ENCODE measurements around the gene CFAP97D1.

CFAP97D1 gene

DNA sequence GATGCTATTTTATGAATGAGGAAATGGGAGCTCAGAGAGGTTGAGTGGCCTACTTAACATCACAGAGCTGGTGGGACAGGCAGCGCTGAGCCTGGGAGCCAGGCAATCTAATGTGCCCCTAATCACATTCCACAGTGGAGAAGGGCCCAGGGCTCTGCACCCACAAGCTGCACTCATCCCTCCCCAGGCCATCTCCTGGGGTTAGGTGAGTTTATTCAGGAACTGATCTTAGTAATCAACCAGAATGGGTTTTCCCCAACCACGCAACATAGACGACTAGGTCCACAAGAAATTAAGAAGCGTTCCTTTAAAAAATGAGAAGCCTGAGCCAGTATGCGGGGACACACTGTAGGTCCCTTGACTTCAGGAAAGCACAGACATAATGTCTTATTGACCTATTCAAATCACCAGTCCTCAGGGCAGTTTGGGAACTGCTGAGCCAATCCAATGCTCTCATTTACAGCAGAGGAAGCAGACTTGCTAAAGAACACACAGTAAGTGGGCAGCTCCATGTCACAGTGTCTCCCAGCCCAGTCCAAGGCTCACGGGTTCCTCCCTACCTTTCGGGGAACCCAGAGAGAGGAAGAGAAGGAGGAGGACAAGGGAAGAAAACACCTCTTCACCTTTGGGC, 50.4 kb downstream of the CFAP97D1 start:
- no peak for DNase-seq

DNA sequence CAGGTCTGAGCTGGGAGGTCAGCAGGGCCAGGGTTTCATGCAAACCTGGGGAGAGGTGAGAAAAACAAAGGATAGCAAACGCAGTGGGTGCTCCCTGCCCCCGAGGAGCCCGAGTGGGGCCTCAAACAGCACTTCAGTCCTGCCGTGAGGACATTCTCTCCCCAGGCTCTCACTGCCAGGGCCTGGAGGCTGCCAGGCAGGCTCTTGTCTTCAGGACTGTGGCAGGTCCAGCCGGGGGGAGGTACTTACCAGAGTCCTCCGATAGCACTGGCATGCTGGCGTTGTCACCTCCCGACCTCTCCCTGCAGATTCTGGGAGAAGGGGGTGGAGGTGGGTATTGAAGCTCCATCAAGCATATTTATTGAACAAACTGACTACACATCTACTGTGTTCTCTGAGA, 51.4 kb downstream of the CFAP97D1 start:
- no peak for DNase-seq

DNA sequence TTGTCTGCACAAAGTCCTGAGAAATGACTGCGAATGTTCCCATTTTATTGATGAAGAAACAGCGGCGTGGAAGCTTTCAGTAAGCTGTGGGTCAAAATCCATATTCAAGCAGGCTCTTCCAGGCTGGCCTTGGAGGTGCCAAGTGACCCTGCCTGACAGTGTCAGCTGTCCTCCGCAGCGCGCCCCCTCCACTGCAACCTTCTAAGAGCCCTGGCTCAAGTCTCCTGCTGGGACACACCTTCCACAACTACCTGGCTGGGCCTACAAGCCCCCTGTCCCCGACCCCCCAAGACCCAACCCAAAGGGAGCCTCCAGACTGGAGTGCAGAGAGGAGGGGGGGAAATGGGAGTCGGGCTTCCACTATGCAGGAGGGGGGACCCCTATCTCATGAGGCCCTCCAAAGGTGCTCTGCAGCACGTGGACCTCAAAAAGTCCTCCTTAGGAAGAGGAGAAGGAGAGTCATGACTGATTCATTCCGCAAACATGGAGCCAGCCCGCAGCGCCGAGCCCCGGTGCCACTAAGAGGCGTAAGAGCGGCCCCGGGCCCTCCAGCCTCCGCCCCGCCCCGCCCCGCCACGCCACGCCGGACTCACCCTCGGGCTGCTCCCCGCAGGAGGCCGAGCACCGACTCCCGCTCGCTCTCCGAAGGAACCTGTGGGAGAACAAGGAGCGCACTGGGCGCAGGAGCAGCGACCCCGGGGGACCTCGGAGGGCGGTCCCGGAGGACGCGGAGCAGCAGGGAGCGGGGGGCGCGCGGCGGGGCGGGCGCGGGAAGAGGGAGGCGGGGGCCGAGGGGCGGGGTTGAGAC, 52.1 kb downstream of the CFAP97D1 start:
- DNase-seq: peak; percentile 9

DNA sequence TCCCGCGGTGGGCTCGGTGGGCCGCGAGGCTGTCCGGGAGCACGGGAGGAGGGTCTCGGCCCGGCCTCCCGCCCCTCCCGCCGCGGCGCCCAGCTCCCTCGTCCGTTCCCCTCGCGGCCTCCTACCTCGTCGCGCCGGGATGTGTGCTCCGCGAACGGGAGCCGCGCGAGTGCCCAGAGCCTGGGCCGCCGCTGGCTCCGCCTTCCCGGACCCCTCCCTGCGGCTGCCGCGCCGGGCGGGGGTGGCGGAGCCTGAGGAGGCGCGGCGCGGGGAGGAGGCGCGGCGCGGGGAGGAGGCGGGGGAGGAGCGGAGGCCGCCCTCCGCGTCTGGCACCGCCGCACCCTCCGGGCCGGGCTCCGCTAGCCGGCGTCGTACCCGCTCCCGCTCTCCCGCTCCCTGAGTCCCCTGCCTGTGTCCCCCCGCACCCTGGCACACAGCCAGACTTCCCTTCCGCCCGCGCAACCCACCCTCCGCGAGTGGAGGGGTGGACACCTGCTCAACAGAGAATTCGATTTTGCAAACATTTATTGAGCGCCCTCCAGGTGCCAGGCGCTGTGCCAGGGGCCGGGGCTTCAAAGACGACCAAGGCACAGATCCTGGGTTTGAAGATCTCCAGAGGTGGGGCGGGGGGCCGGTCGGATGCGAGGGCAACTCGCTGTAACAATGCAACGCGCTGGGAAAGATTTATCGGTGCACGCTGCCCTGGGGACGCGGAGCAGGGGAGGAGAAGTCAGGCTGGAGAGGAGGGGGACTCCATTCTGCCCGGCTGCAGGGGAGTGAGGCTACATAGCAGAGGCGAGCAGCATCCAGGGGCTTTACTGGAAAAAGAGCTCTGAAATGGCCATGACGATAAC, 53.0 kb downstream of the CFAP97D1 start, which contains the start of gene MPP3:
TSS of gene MPP3 (minus strand) at position 171 of the 854 bp plus-strand sequence. CDS start 1,240 bp downstream, outside the sequence.
- peak; percentile 26 for DNase-seq

DNA sequence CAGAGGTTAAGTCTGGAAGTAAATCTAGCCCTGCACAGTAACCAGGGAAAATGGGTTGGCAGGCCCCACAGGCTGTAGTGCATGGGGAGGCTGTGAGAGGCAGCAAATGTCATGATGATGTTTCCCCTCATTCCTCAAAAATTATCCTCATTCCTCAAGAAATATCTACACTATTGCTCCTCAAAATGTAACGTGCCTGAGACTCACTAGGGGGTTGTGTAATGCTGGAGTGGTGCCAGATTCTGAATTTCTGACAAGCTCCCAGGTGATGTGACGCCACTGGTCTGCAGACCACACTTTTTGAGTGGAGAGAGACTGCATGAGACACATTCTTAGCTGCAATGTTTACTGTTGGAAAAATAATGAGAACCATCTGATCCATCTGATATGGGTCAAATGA, 53.9 kb downstream of the CFAP97D1 start:
- DNase-seq: no peak

All from stimulated activated CD4-positive, alpha-beta T cell treated with anti-CD3 and anti-CD28 coated beads, Interleukin-4, amount 100 ng/mL, for 24 hours (primary cell).